Astrocyte (in vitro differentiated cells and primary cell): ENCODE measurements around the gene FAM174C. TPM values are rescaled to one million over a fixed set of nuclear protein-coding genes. Genes with fewer than 3 reads are reported as not detected.

Experiments used
- DNase-seq: peaks from one replicate; pipeline ENCODE4 v3.0.0-alpha.2; 2010; ENCODE audit warnings: low read depth
- FAIRE-seq: peaks from 2 replicates; lab custom pipeline; 2011; peaks lifted over from hg19 to GRCh38; lab: Jason Lieb, UNC
- H2AFZ ChIP-seq: 2 replicates; pipeline ENCODE4 v1.6.0; 2012; ENCODE audit warnings: low read depth, low read length, inconsistent platforms
- H3K27ac ChIP-seq: 2 replicates; pipeline ENCODE4 v1.5.1; 2011; ENCODE audit warnings: low read depth, low read length, inconsistent platforms
- H3K27me3 ChIP-seq: 2 replicates; pipeline ENCODE4 v1.6.0; 2011; ENCODE audit warnings: low read length, inconsistent platforms; ENCODE audit not compliant: insufficient read depth
- H3K36me3 ChIP-seq: 2 replicates; pipeline ENCODE4 v1.5.1; 2011; ENCODE audit warnings: low read length, inconsistent platforms; ENCODE audit not compliant: insufficient read depth
- H3K4me1 ChIP-seq: 2 replicates; pipeline ENCODE4 v1.5.1; 2011; ENCODE audit warnings: low read length, inconsistent platforms; ENCODE audit not compliant: insufficient read depth
- H3K4me2 ChIP-seq: 2 replicates; pipeline ENCODE4 v1.6.0; 2012; ENCODE audit warnings: low read length, inconsistent platforms
- H3K4me3 ChIP-seq: 2 replicates; pipeline ENCODE4 v1.5.1; 2011; ENCODE audit warnings: low read depth, mild to moderate bottlenecking, low read length, inconsistent platforms; ENCODE audit not compliant: insufficient read depth
- H3K79me2 ChIP-seq: 2 replicates; pipeline ENCODE4 v1.6.0; 2012; ENCODE audit warnings: mild to moderate bottlenecking, low read length, inconsistent platforms; ENCODE audit not compliant: insufficient read depth
- H3K9ac ChIP-seq: 2 replicates; pipeline ENCODE4 v1.6.0; 2012; ENCODE audit warnings: mild to moderate bottlenecking, low read length, inconsistent platforms
- H3K9me3 ChIP-seq: 2 replicates; pipeline ENCODE4 v1.5.1; 2012; ENCODE audit warnings: low read depth, mild to moderate bottlenecking, low read length, inconsistent platforms; ENCODE audit not compliant: insufficient read depth
- H4K20me1 ChIP-seq: 2 replicates; pipeline ENCODE4 v1.6.0; 2012; ENCODE audit warnings: low read length, inconsistent platforms; ENCODE audit not compliant: insufficient read depth
- H3K27ac Mint-ChIP-seq: one replicate; pipeline ENCODE4 v1.8.0; 2021; ENCODE audit warnings: mild to moderate bottlenecking, mixed read lengths; ENCODE audit not compliant: unreplicated experiment
- H3K27me3 Mint-ChIP-seq: one replicate; pipeline ENCODE4 v1.8.0; 2021; ENCODE audit warnings: low read depth, mixed read lengths; ENCODE audit not compliant: unreplicated experiment
- H3K36me3 Mint-ChIP-seq: one replicate; pipeline ENCODE4 v1.8.0; 2021; ENCODE audit warnings: low read depth, mixed read lengths; ENCODE audit not compliant: unreplicated experiment
- H3K4me1 Mint-ChIP-seq: one replicate; pipeline ENCODE4 v1.8.0; 2021; ENCODE audit warnings: low read depth, mixed read lengths; ENCODE audit not compliant: unreplicated experiment
- H3K4me3 Mint-ChIP-seq: one replicate; pipeline ENCODE4 v1.8.0; 2021; ENCODE audit warnings: mild to moderate bottlenecking, moderate library complexity, mixed read lengths; ENCODE audit not compliant: unreplicated experiment
- H3K9me3 Mint-ChIP-seq: one replicate; pipeline ENCODE4 v1.8.0; 2021; ENCODE audit warnings: mild to moderate bottlenecking, mixed read lengths; ENCODE audit not compliant: unreplicated experiment
- CTCF ChIP-seq: IDR thresholded peaks from 2 replicates; pipeline ENCODE4 v1.5.1; 2011; ENCODE audit warnings: low read depth, mild to moderate bottlenecking, inconsistent platforms, low read length, moderate library complexity; ENCODE audit not compliant: insufficient read depth
- EZH2 ChIP-seq: IDR thresholded peaks from 2 replicates; pipeline ENCODE4 v1.6.1; 2012; ENCODE audit warnings: mild to moderate bottlenecking, low read length, inconsistent platforms; ENCODE audit not compliant: insufficient read depth
- total RNA-seq: library from RNA; stranded (reverse); gene quantifications from 2 replicates; pipeline ENCODE4 v1.2.1, GENCODE V29; 2021

The FAM174C gene
- total RNA-seq, 1 donor from 2014 or later = 50.5 TPM

- Histone ChIP-seq H2AFZ (no peak overlapping the region), H3K4me3 (no peak overlapping the region), H3K27ac (no peak overlapping the region), H3K27me3 (no peaks in the 10 kb centered on the region), H3K9me3 (no peaks in the 10 kb centered on the region), H3K4me1 (peaks cover 70% of the 10 kb centered on the region), H3K4me2 (peak overlapping the region; percentile 96), H3K79me2 (no peaks in the 10 kb centered on the region), H3K9ac (no peak overlapping the region), H4K20me1 (peaks cover 19% of the 10 kb centered on the region), H3K36me3 (no peaks in the 10 kb centered on the region)
- peaks cover 26% of the 10 kb centered on the region for H3K4me1 Mint-ChIP-seq
- FAIRE-seq (no peak), DNase-seq (no peak)
- H3K4me3 Mint-ChIP-seq = peak overlapping the region; percentile 68
- H3K27me3 Mint-ChIP-seq = no peaks in the 10 kb centered on the region
- TF ChIP-seq EZH2 = no peak
- TF ChIP-seq CTCF = no peak
- peaks cover 1% of the 10 kb centered on the region for H3K36me3 Mint-ChIP-seq
- no peaks in the 10 kb centered on the region for H3K9me3 Mint-ChIP-seq
- H3K27ac Mint-ChIP-seq = peak overlapping the region; percentile 20
Observed at GRCh38 chr19:1263188-1263587, 12.1 kb upstream of the FAM174C start.

- TF ChIP-seq EZH2 (no peak), CTCF (no peak)
- peak overlapping the region; percentile 45 for H3K4me3 Mint-ChIP-seq
- Histone ChIP-seq H3K4me2 (peak overlapping the region; percentile 68), H3K27ac (peak overlapping the region; percentile 67), H3K36me3 (no peaks in the 10 kb centered on the region), H3K9me3 (no peaks in the 10 kb centered on the region), H3K27me3 (no peaks in the 10 kb centered on the region), H3K79me2 (peaks cover 6% of the 10 kb centered on the region), H2AFZ (no peak overlapping the region), H3K4me1 (peaks cover 66% of the 10 kb centered on the region), H3K9ac (peak overlapping the region; percentile 61), H3K4me3 (no peak overlapping the region), H4K20me1 (peaks cover 11% of the 10 kb centered on the region)
- FAIRE-seq (no peak), DNase-seq (peak; percentile 76)
- H3K9me3 Mint-ChIP-seq = no peaks in the 10 kb centered on the region
- H3K27me3 Mint-ChIP-seq = no peaks in the 10 kb centered on the region
- peaks cover 27% of the 10 kb centered on the region for H3K4me1 Mint-ChIP-seq
- H3K27ac Mint-ChIP-seq = peak overlapping the region; percentile 92
- H3K36me3 Mint-ChIP-seq = peaks cover 1% of the 10 kb centered on the region
Observed at GRCh38 chr19:1264801-1265614, 10.3 kb upstream of the FAM174C start.

GRCh38 chr19:1265615-1266128 lies 9.7 kb upstream of the FAM174C start:
- peaks cover 28% of the 10 kb centered on the region for H3K4me1 Mint-ChIP-seq
- H3K36me3 ChIP-seq = no peaks in the 10 kb centered on the region
- H3K27me3 Mint-ChIP-seq = no peaks in the 10 kb centered on the region
- H3K27ac ChIP-seq = peak overlapping the region; percentile 75
- no peaks in the 10 kb centered on the region for H3K27me3 ChIP-seq
- FAIRE-seq (no peak), DNase-seq (peak; percentile 62)
- H3K9me3 ChIP-seq = no peaks in the 10 kb centered on the region
- peak overlapping the region; percentile 72 for H3K4me3 Mint-ChIP-seq
- H3K4me3 ChIP-seq = peak overlapping the region; percentile 53
- H3K4me2 ChIP-seq = peak overlapping the region; percentile 93
- peaks cover 67% of the 10 kb centered on the region for H3K4me1 ChIP-seq
- peak overlapping the region; percentile 92 for H3K27ac Mint-ChIP-seq
- TF ChIP-seq EZH2 (no peak), CTCF (no peak)
- no peaks in the 10 kb centered on the region for H3K9me3 Mint-ChIP-seq
- peak overlapping the region; percentile 75 for H3K9ac ChIP-seq
- peaks cover 16% of the 10 kb centered on the region for H4K20me1 ChIP-seq
- peaks cover 1% of the 10 kb centered on the region for H3K36me3 Mint-ChIP-seq
- H2AFZ ChIP-seq = no peak overlapping the region
- peaks cover 13% of the 10 kb centered on the region for H3K79me2 ChIP-seq
